Neuronal stem cell (in vitro differentiated cells): ENCODE results near the gene IL1F10.
A peak's percentile ranks its signal among the peaks of the same experiment; 100 is the strongest.

Source experiments
- DNase-seq: peaks from one replicate; pipeline ENCODE4 v3.0.0-alpha.2; 2013; ENCODE audit warnings: low spot score
- H2AFZ ChIP-seq: one replicate; pipeline ENCODE4 v1.6.1; 2013; ENCODE audit warnings: mild to moderate bottlenecking, low read length, inconsistent platforms
- H2AK5ac ChIP-seq: 2 replicates; pipeline ENCODE4 v1.6.1; 2013; ENCODE audit warnings: low read depth, mild to moderate bottlenecking, inconsistent platforms, low read length, moderate library complexity, mixed read lengths
- H2BK120ac ChIP-seq: 2 replicates; pipeline ENCODE4 v1.6.1; 2013; ENCODE audit warnings: low read depth, mild to moderate bottlenecking, inconsistent platforms, low read length, moderate library complexity, mixed read lengths
- H2BK12ac ChIP-seq: one replicate; pipeline ENCODE4 v1.6.1; 2013; ENCODE audit warnings: low read length, inconsistent platforms
- H2BK15ac ChIP-seq: 2 replicates; pipeline ENCODE4 v1.6.1; 2013; ENCODE audit warnings: mild to moderate bottlenecking, low read length, inconsistent platforms, mixed read lengths
- H2BK5ac ChIP-seq: one replicate; pipeline ENCODE4 v1.6.1; 2013; ENCODE audit warnings: inconsistent platforms, mild to moderate bottlenecking, low read length, moderate library complexity
- H3K14ac ChIP-seq: one replicate; pipeline ENCODE4 v1.6.1; 2013; ENCODE audit warnings: low read length, inconsistent platforms
- H3K18ac ChIP-seq: 2 replicates; pipeline ENCODE4 v1.6.1; 2013; ENCODE audit warnings: low read length, inconsistent platforms
- H3K23ac ChIP-seq: 2 replicates; pipeline ENCODE4 v1.6.1; 2013; ENCODE audit warnings: low read depth, mild to moderate bottlenecking, mixed read lengths, low read length, inconsistent platforms; ENCODE audit not compliant: poor library complexity
- H3K27ac ChIP-seq: replicated peaks from 3 replicates; pipeline ENCODE4 v1.5.1; 2013; ENCODE audit warnings: low read length, inconsistent platforms
- H3K27me3 ChIP-seq, 3 experiments: 2 replicates each; pipeline ENCODE4 v1.6.1; 2013; ENCODE audit warnings: low read length in 3 of 3, mild to moderate bottlenecking in 2 of 3, inconsistent platforms in 1 of 3, low read depth in 1 of 3, mixed read lengths in 1 of 3, moderate library complexity in 1 of 3; ENCODE audit not compliant: control insufficient read depth in 3 of 3, insufficient read depth in 3 of 3
- H3K36me3 ChIP-seq, 2 donors: replicated peaks in 1 of 2; 2 replicates each; pipeline ENCODE4 v1.6.1; 2013; ENCODE audit warnings: low read length in 2 of 2; ENCODE audit not compliant: control insufficient read depth in 2 of 2, insufficient read depth in 2 of 2
- H3K4ac ChIP-seq: 2 replicates; pipeline ENCODE4 v1.6.1; 2013; ENCODE audit warnings: inconsistent platforms, mild to moderate bottlenecking, low read length, moderate library complexity
- H3K4me1 ChIP-seq, 2 donors: 1 replicate in 1 of 2; 2 replicates in 1 of 2; pipeline ENCODE4 v1.6.1; 2013; ENCODE audit warnings: low read length in 2 of 2, low read depth in 1 of 2; ENCODE audit not compliant: control insufficient read depth in 2 of 2, insufficient read depth in 1 of 2
- H3K4me2 ChIP-seq: one replicate; pipeline ENCODE4 v1.6.1; 2013; ENCODE audit warnings: mild to moderate bottlenecking, low read length, inconsistent platforms; ENCODE audit not compliant: insufficient read depth, poor library complexity, severe bottlenecking
- H3K4me3 ChIP-seq, 2 donors: 2 replicates each; pipeline ENCODE4 v1.5.1; 2013; ENCODE audit warnings: low read length in 2 of 2, mild to moderate bottlenecking in 2 of 2, inconsistent platforms in 1 of 2, moderate library complexity in 1 of 2
- H3K79me1 ChIP-seq: one replicate; pipeline ENCODE4 v1.6.1; 2013; ENCODE audit warnings: low read depth, mild to moderate bottlenecking, inconsistent platforms, low read length, moderate library complexity
- H3K9ac ChIP-seq: one replicate; pipeline ENCODE4 v1.6.1; 2013; ENCODE audit warnings: mild to moderate bottlenecking, low read depth, low read length, inconsistent platforms; ENCODE audit not compliant: poor library complexity
- H3K9me3 ChIP-seq, 2 donors: replicated peaks in 1 of 2; 2 replicates each; pipeline versions ENCODE3 to v1.6.1; 2013; ENCODE audit warnings: low read length in 2 of 2, mild to moderate bottlenecking in 2 of 2, inconsistent platforms in 1 of 2, low read depth in 1 of 2, mixed read lengths in 1 of 2, moderate library complexity in 1 of 2; ENCODE audit not compliant: control insufficient read depth in 2 of 2, insufficient read depth in 1 of 2
- H4K8ac ChIP-seq: one replicate; pipeline ENCODE4 v1.6.1; 2013; ENCODE audit warnings: low read depth, mild to moderate bottlenecking, inconsistent platforms, low read length, moderate library complexity
- H4K91ac ChIP-seq: one replicate; pipeline ENCODE4 v1.6.1; 2013; ENCODE audit warnings: low read length, low read depth, mild to moderate bottlenecking, inconsistent platforms; ENCODE audit not compliant: poor library complexity
- WGBS, 2 donors: extraction: QIAGEN DNeasy Blood & Tissue Kit; methylation state at CpG; one replicate each; pipeline ENCODE4 v1.1.7; 2013; ENCODE audit warnings: missing lambda C conversion rate in 2 of 2, mixed read lengths in 1 of 2; ENCODE audit not compliant: insufficient read length in 2 of 2, insufficient replicate concordance in 1 of 2; ENCODE audit errors: extremely low coverage in 2 of 2; 5-methylcytosine and 5-hydroxymethylcytosine counted together

Gene IL1F10

GRCh38 chr2:113117541-113118262 is 49.9 kb downstream of the IL1F10 start:
- no CpG with 5 or more reads among the region's 9 CpGs for WGBS, 2 donors
- Histone ChIP-seq H3K4ac (no peak overlapping the region), H3K9ac (no peak overlapping the region), H2BK15ac (no peak overlapping the region), H4K91ac (no peak overlapping the region), H3K23ac (no peak overlapping the region), H3K79me1 (no peaks in the 10 kb centered on the region), H3K18ac (peak overlapping the region; percentile 60), H2AFZ (no peak overlapping the region), H3K36me3 (no peaks in the 10 kb centered on the region), H3K4me2 (no peak overlapping the region), H3K4me3 (no peak overlapping the region), H3K14ac (no peak overlapping the region), H2BK12ac (no peak overlapping the region), H2AK5ac (no peak overlapping the region), H4K8ac (no peak overlapping the region), H3K9me3 (no peaks in the 10 kb centered on the region), H2BK120ac (no peak overlapping the region), H2BK5ac (no peak overlapping the region), H3K4me1 (no peaks in the 10 kb centered on the region), H3K27ac (no peak overlapping the region), H3K27me3 (peaks cover 0 to 32% (median 0%) of the 10 kb centered on the region in 3 experiments)
- no peak for DNase-seq

GRCh38 chr2:113118263-113118657 is 50.5 kb downstream of the IL1F10 start:
- H2AK5ac ChIP-seq: no peak overlapping the region
- H3K4me1 ChIP-seq: no peaks in the 10 kb centered on the region
- no peaks in the 10 kb centered on the region for H3K9me3 ChIP-seq
- no peak overlapping the region for H3K4ac ChIP-seq
- H3K27me3 ChIP-seq: peaks cover 0 to 32% (median 0%) of the 10 kb centered on the region in 3 experiments
- H2BK15ac ChIP-seq: no peak overlapping the region
- no peaks in the 10 kb centered on the region for H3K36me3 ChIP-seq
- no CpG with 5 or more reads among the region's 2 CpGs for WGBS, 2 donors
- H4K91ac ChIP-seq: no peak overlapping the region
- no peak overlapping the region for H2AFZ ChIP-seq
- H3K4me3 ChIP-seq: no peak overlapping the region
- DNase-seq: no peak
- H3K27ac ChIP-seq: no peak overlapping the region
- H3K4me2 ChIP-seq: no peak overlapping the region
- H2BK120ac ChIP-seq: no peak overlapping the region
- peak overlapping the region; percentile 60 for H3K18ac ChIP-seq
- no peaks in the 10 kb centered on the region for H3K79me1 ChIP-seq
- no peak overlapping the region for H3K14ac ChIP-seq
- H4K8ac ChIP-seq: no peak overlapping the region
- no peak overlapping the region for H3K23ac ChIP-seq
- no peak overlapping the region for H2BK5ac ChIP-seq
- H3K9ac ChIP-seq: no peak overlapping the region
- H2BK12ac ChIP-seq: no peak overlapping the region

- Histone ChIP-seq H2AFZ (no peak overlapping the region), H3K27me3 (peaks cover 0 to 35% (median 0%) of the 10 kb centered on the region in 3 experiments), H3K36me3 (no peaks in the 10 kb centered on the region), H4K91ac (no peak overlapping the region), H2BK15ac (no peak overlapping the region), H3K9me3 (no peaks in the 10 kb centered on the region), H3K4ac (no peak overlapping the region), H3K4me1 (no peaks in the 10 kb centered on the region), H2BK5ac (no peak overlapping the region), H4K8ac (no peak overlapping the region), H3K14ac (no peak overlapping the region), H2BK12ac (no peak overlapping the region), H3K23ac (no peak overlapping the region), H3K27ac (no peak overlapping the region), H3K4me2 (no peak overlapping the region), H3K9ac (no peak overlapping the region), H2BK120ac (no peak overlapping the region), H3K79me1 (no peaks in the 10 kb centered on the region), H3K4me3 (no peak overlapping the region), H3K18ac (no peak overlapping the region), H2AK5ac (no peak overlapping the region)
- DNase-seq: no peak
- no CpG with 5 or more reads among the region's 2 CpGs for WGBS, 2 donors
Measured at GRCh38 chr2:113119111-113119510, 51.3 kb downstream of the IL1F10 start.

GRCh38 chr2:113120861-113121260 is 53.1 kb downstream of the IL1F10 start:
- Histone ChIP-seq H2BK5ac (no peak overlapping the region), H3K14ac (no peak overlapping the region), H3K9me3 (no peaks in the 10 kb centered on the region), H2BK15ac (no peak overlapping the region), H4K8ac (no peak overlapping the region), H3K27me3 (peaks cover 0 to 35% (median 0%) of the 10 kb centered on the region in 3 experiments), H2BK12ac (no peak overlapping the region), H3K4me1 (no peaks in the 10 kb centered on the region), H3K9ac (no peak overlapping the region), H2BK120ac (no peak overlapping the region), H3K27ac (no peak overlapping the region), H2AK5ac (no peak overlapping the region), H3K18ac (no peak overlapping the region), H3K36me3 (no peaks in the 10 kb centered on the region), H3K4ac (no peak overlapping the region), H2AFZ (no peak overlapping the region), H3K4me3 (no peak overlapping the region), H3K4me2 (no peak overlapping the region), H3K79me1 (no peaks in the 10 kb centered on the region), H3K23ac (no peak overlapping the region), H4K91ac (no peak overlapping the region)
- DNase-seq: no peak
- WGBS, 2 donors: no CpG with 5 or more reads among the region's 3 CpGs
